CD4-positive, alpha-beta T cell (primary cell): Measurements from ENCODE around the gene LTB4R2. TPM values are rescaled to one million over a fixed set of nuclear protein-coding genes. Genes with fewer than 3 reads are reported as not detected.

Experiments used
- ATAC-seq: fragments of 200-7000 bp; cut with Tn5 transposase; one replicate; pipeline ENCODE4 v1.10.0; 2022; ENCODE audit warnings: mild to moderate bottlenecking; ENCODE audit not compliant: poor library complexity
- CTCF ChIA-PET: fragments of 350-600 bp; sonication (Branson Sonifier 250); formaldehyde crosslinking; loops from one replicate; lab custom pipeline; 2021; ENCODE audit warnings: antibody characterized with exemption, inconsistent platforms; lab: Charles Lee
- POLR2A ChIA-PET: fragments of 350-600 bp; sonication (Branson Sonifier 250); formaldehyde crosslinking; loops from one replicate; lab custom pipeline; 2021; ENCODE audit warnings: antibody characterized with exemption, inconsistent platforms; lab: Charles Lee
- DNase-seq, 14 experiments: peaks; one replicate each; pipeline ENCODE4 v3.0.0-alpha.2; 2013 to 2020; ENCODE audit warnings: mixed read lengths in 2 of 14
- H3K27ac ChIP-seq, 2 donors: one replicate each; pipeline versions ENCODE4 v1.5.1 to v1.7.0; 2013; ENCODE audit warnings: low read length in 2 of 2, low read depth in 1 of 2, mild to moderate bottlenecking in 1 of 2
- H3K27me3 ChIP-seq, 2 experiments: 1 replicate in 1 of 2; 2 replicates in 1 of 2; pipeline versions ENCODE4 v1.6.1 to v1.7.0; 2013; ENCODE audit warnings: low read length in 2 of 2, control low read depth in 1 of 2, mild to moderate bottlenecking in 1 of 2, moderate library complexity in 1 of 2; ENCODE audit not compliant: insufficient read depth in 2 of 2, control insufficient read depth in 1 of 2
- H3K36me3 ChIP-seq: one replicate; pipeline ENCODE4 v1.6.1; 2013; ENCODE audit warnings: low read length, control low read depth; ENCODE audit not compliant: insufficient read depth
- H3K4me1 ChIP-seq: one replicate; pipeline ENCODE4 v1.6.1; 2013; ENCODE audit warnings: low read length, control low read depth; ENCODE audit not compliant: insufficient read depth
- H3K4me3 ChIP-seq: one replicate; pipeline ENCODE4 v1.5.1; 2013; ENCODE audit warnings: mild to moderate bottlenecking, low read length, moderate library complexity
- H3K9me3 ChIP-seq, 2 experiments: 1 replicate in 1 of 2; 2 replicates in 1 of 2; pipeline versions ENCODE4 v1.6.1 to v1.7.0; 2013; ENCODE audit warnings: low read length in 2 of 2, mild to moderate bottlenecking in 2 of 2, control low read depth in 1 of 2, moderate library complexity in 1 of 2; ENCODE audit not compliant: control insufficient read depth in 1 of 2, insufficient read depth in 1 of 2
- H3K27ac Mint-ChIP-seq: one replicate; pipeline ENCODE4 v1.8.0; 2020; ENCODE audit warnings: mixed read lengths
- H3K27me3 Mint-ChIP-seq: one replicate; pipeline ENCODE4 v1.8.0; 2021; ENCODE audit warnings: mixed read lengths
- H3K36me3 Mint-ChIP-seq: one replicate; pipeline ENCODE4 v1.8.0; 2021; ENCODE audit warnings: low read depth, mixed read lengths
- H3K4me1 Mint-ChIP-seq: one replicate; pipeline ENCODE4 v1.8.0; 2021; ENCODE audit warnings: low read depth, mixed read lengths
- H3K4me3 Mint-ChIP-seq: one replicate; pipeline ENCODE4 v1.8.0; 2020; ENCODE audit warnings: mild to moderate bottlenecking, mixed read lengths
- H3K9me3 Mint-ChIP-seq: one replicate; pipeline ENCODE4 v1.8.0; 2020; ENCODE audit warnings: mixed read lengths
- intact Hi-C, 2 experiments: fragments of 100-400 bp; cut with DNase I in 1 of 2; cut with micrococcal nuclease in 1 of 2; formaldehyde crosslinking; loops; one replicate each; pipeline versions ENCODE4 v1.15.1 to v1.9.0; 2023 to 2025; cut with DNase I, micrococcal nuclease
- total RNA-seq, 174 experiments: library from RNA in 2 of 174; stranded (reverse) in 2 of 174; gene quantifications; one replicate each; pipeline ENCODE4 v1.2.3 and lab custom pipeline; 2021 to 2026
- TF ChIP-seq, protein P1 (sequence below): fragments of 200-600 bp; IDR thresholded peaks from one replicate; pipeline ENCODE4 v1.8.0; 2022; ENCODE audit warnings: antibody characterized with exemption, mild to moderate bottlenecking

LTB4R2 gene
- total RNA-seq, 2 experiments from 2014 or later: 16.4 to 18.2 TPM

DNA sequence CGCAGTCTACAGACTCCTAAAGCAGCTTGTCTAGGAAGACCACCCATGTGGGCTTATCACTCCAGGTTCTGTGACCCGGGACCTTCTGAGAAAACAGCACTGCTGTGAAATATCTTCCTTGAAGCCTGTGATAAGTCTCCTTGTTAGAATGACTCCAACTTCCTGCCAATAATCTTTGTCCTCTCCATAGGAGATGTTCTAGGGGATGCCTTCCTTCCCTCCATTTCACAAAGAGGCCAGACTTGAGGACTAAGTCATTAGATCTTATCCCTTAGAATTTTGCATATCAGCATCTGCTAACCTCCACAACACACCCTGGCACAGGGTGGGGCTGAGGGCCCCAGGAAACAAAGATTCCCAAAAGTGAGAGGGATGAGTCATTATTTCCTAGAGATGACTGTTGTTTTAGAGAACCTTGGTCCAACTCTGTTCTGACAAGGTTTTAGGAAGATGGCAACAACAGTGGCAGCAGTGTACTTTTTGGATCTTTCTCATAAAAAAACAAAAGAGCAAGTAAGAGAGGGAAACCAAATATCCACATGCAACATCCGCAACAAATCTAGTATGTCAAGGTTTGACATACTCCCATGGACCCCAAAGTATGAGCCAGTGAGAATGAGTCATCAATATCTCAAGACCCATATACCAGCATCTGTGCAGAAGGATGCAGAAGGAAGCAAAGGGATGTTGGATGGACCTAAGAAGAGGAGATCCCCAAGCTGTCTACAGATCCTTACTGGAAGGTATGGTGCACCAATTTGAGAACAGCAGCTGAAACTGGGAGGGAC is 7.4 kb downstream of the LTB4R2 start:
- no peak for ATAC-seq
- intact Hi-C loops: no loop called here
- Mint-ChIP-seq H3K4me1 (peaks cover 41% of the 10 kb centered on the region), H3K9me3 (no peaks in the 10 kb centered on the region), H3K27ac (no peak overlapping the region), H3K4me3 (no peak overlapping the region), H3K27me3 (peaks cover 6% of the 10 kb centered on the region), H3K36me3 (no peaks in the 10 kb centered on the region)
- Histone ChIP-seq H3K27me3 (no peaks in the 10 kb centered on the region), H3K9me3 (no peaks in the 10 kb centered on the region), H3K36me3 (peaks cover 7% of the 10 kb centered on the region), H3K27ac (no peak overlapping the region), H3K4me3 (no peak overlapping the region), H3K4me1 (peaks cover 43% of the 10 kb centered on the region)
- DNase-seq: no peak
- POLR2A ChIA-PET: no interaction called here
- CTCF ChIA-PET: interaction anchor here (1.2 to 1.4 kb wide), 2 partner anchors 9 to 16 kb away, joined by 5 to 10 read pairs; partner anchors contain the start of gene CIDEB
- TF ChIP-seq, protein P1, sequence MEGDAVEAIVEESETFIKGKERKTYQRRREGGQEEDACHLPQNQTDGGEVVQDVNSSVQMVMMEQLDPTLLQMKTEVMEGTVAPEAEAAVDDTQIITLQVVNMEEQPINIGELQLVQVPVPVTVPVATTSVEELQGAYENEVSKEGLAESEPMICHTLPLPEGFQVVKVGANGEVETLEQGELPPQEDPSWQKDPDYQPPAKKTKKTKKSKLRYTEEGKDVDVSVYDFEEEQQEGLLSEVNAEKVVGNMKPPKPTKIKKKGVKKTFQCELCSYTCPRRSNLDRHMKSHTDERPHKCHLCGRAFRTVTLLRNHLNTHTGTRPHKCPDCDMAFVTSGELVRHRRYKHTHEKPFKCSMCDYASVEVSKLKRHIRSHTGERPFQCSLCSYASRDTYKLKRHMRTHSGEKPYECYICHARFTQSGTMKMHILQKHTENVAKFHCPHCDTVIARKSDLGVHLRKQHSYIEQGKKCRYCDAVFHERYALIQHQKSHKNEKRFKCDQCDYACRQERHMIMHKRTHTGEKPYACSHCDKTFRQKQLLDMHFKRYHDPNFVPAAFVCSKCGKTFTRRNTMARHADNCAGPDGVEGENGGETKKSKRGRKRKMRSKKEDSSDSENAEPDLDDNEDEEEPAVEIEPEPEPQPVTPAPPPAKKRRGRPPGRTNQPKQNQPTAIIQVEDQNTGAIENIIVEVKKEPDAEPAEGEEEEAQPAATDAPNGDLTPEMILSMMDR: no peak

DNA sequence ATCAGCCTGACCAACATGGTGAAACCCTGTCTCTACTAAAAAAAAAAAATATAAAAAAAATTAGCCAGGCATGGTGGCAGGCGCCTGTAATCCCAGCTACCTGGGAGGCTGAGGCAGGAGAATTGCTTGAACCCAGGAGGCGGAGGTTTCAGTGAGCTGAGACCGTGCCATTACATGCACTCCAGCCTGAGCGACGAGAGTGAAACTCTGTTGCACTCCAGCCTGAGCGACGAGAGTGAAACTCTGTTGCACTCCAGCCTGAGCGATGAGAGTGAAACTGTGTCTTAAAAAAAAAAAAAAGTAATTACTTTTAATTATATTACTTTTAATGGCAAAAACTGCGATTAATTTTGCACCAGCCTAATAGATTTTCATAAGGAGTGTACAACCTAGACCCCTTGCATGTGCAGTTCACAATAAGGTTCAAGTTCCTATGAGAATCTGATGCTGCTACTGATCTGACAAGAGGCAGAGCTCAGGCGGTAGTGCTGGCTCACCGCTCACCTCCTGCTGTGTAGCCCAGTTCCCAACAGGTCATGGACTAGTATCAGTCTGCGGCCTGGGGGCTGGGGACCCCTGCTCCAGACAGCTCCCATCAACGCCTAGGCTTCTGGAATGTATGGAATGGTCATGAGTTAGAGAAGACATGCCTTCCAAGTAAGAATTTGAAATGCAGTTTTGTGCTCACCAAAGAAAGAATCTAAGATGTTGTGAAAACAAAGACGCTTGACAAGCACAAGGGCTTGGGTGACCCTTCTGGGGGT is 11.5 kb downstream of the LTB4R2 start:
- no peaks in the 10 kb centered on the region for H3K27me3 ChIP-seq
- no peak overlapping the region for H3K4me3 Mint-ChIP-seq
- peaks cover 10% of the 10 kb centered on the region for H3K27me3 Mint-ChIP-seq
- peaks cover 6% of the 10 kb centered on the region for H3K4me1 Mint-ChIP-seq
- H3K9me3 Mint-ChIP-seq: no peaks in the 10 kb centered on the region
- DNase-seq (no peak), ATAC-seq (no peak)
- TF ChIP-seq, protein P1: no peak
- H3K9me3 ChIP-seq: peaks cover 0 to 4% of the 10 kb centered on the region in 2 experiments
- no peak overlapping the region for H3K27ac Mint-ChIP-seq
- intact Hi-C loops: no loop called here
- no peak overlapping the region for H3K27ac ChIP-seq
- ChIA-PET POLR2A (no interaction called here), CTCF (interaction anchor here (2.2 to 2.7 kb wide), 2 partner anchors 12 to 13 kb away, joined by 5 to 10 read pairs; partner anchors contain the start of gene CIDEB)
- H3K36me3 ChIP-seq: no peaks in the 10 kb centered on the region
- H3K4me3 ChIP-seq: no peak overlapping the region
- H3K36me3 Mint-ChIP-seq: no peaks in the 10 kb centered on the region
- H3K4me1 ChIP-seq: peaks cover 6% of the 10 kb centered on the region

DNA sequence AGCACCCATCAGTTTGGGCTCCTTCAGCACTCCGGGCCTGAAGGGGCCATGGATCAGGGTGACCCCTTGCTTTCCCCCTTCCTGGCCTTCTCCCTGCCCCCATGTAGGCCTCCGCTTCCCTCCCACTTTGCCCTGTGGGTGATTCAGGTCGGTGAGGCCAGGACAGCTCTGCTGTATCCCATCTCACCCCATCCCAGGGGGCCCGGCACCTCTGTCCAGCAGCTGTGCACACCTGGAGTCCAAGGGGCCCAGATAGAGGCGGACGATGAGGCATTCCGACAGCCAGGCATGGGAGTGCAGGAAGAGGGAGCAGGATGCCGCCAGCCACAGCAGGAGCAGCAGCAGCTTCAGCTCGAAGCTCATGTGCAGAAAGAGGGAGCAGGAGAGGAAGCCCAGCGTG is 12.7 kb downstream of the LTB4R2 start:
- Mint-ChIP-seq H3K36me3 (no peaks in the 10 kb centered on the region), H3K27ac (no peak overlapping the region), H3K4me1 (peaks cover 5% of the 10 kb centered on the region), H3K9me3 (no peaks in the 10 kb centered on the region), H3K4me3 (no peak overlapping the region), H3K27me3 (peaks cover 10% of the 10 kb centered on the region)
- DNase-seq: no peak
- Histone ChIP-seq H3K36me3 (no peaks in the 10 kb centered on the region), H3K4me1 (peaks cover 8% of the 10 kb centered on the region), H3K27ac (no peak overlapping the region), H3K27me3 (no peaks in the 10 kb centered on the region), H3K9me3 (peaks cover 0 to 4% of the 10 kb centered on the region in 2 experiments), H3K4me3 (no peak overlapping the region)
- intact Hi-C loops: no loop called here
- TF ChIP-seq, protein P1: no peak
- CTCF ChIA-PET: interaction anchor here (2.2 kb wide), 1 partner anchor 15 kb away, joined by 5 read pairs; the partner anchor contains the start of gene CIDEB
- no peak for ATAC-seq
- POLR2A ChIA-PET: no interaction called here
